HG02852 (cell line): ENCODE data around the gene TANK.
A peak's percentile ranks its signal among the peaks of the same experiment; 100 is the strongest.
"Not testable (repeated sequence)": the region's sequence is repeated elsewhere in the genome, so short reads cannot be mapped to it uniquely, and the experiment has no call there.

Experiments used
- ATAC-seq: cut with Tn5 transposase; IDR thresholded peaks from one replicate; pipeline ENCODE4 v1.9.1; 2021; ENCODE audit warnings: mild to moderate bottlenecking, moderate library complexity; ENCODE audit not compliant: unreplicated experiment

Gene TANK

DNA sequence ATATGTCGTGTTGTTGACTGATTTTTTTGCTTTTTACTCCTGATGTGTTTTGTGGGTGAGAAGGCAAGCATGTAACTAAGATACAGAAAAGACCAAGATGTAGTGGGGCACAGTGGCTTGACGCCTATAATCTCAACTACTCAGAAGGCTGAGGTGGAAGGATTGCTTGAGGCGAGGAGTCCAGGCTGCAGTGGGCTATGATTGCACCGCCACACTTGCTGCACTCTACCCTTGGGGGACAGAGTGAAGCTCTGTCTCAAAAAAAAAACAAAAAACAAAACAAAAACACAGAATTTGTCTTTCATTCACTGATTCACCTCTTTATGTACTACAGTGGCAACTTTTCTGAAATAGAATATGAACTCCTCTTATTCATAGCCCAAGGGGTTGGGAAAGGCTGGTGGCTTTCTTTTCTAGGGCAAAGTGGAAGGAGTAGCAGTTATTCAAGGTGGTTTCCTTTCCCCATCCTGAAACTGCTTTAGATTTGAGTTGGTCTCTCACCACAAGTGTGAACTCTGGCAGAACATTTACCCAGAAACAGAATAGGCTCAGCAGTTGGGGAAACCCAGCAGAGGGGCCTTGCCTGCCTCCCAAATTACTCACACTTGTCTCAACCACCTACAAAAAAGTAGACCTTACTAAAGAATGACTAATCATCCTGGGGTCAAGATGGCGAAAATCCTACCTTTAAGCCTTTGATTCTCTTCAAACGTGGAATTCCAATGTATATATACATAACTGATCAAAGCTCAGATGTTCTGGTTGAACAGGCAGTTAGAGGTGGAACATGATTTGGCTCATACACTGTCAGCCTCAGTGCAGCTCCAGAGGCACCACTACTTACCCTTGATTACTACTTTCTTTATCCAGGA lies 6.5 kb downstream of the TANK start:
- peak; percentile 81 for ATAC-seq

DNA sequence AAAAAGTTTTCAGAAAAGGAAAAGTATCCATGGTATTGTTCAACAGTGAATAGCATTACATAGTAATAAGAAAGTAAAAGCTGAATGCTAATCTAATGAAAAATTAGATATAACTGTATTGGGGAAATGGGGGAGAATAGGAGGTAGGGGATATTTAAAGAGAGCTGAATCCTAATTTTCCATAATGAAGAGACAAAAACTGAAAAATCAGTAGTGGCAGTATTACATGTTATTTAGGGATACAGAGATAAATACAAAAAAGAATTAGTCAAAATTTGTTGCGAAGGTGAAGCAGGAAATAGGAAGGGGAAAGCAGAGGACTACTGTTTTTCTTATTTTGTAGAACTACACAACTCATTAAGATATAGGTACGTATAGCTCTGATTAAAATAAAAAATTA lies 9.1 kb downstream of the TANK start:
- no peak for ATAC-seq

DNA sequence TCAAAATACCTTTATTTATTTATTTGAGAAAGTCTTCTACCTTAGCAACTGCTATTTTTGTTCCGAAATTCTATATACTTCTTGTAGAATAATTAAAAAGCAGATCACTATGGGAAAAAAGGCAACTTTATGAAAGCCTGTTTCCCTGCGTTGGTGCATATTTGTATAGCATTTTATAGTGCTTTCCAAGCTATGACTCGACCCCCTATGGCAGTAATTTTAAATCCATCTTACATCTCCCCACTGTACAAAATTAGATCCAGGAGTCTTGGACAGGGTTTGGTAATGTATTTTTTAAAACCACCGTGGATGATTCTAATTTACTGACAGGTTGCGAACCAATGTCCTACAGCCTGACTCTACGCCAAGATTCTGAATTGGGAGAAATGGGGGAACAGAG lies 10.1 kb downstream of the TANK start:
- no peak for ATAC-seq

DNA sequence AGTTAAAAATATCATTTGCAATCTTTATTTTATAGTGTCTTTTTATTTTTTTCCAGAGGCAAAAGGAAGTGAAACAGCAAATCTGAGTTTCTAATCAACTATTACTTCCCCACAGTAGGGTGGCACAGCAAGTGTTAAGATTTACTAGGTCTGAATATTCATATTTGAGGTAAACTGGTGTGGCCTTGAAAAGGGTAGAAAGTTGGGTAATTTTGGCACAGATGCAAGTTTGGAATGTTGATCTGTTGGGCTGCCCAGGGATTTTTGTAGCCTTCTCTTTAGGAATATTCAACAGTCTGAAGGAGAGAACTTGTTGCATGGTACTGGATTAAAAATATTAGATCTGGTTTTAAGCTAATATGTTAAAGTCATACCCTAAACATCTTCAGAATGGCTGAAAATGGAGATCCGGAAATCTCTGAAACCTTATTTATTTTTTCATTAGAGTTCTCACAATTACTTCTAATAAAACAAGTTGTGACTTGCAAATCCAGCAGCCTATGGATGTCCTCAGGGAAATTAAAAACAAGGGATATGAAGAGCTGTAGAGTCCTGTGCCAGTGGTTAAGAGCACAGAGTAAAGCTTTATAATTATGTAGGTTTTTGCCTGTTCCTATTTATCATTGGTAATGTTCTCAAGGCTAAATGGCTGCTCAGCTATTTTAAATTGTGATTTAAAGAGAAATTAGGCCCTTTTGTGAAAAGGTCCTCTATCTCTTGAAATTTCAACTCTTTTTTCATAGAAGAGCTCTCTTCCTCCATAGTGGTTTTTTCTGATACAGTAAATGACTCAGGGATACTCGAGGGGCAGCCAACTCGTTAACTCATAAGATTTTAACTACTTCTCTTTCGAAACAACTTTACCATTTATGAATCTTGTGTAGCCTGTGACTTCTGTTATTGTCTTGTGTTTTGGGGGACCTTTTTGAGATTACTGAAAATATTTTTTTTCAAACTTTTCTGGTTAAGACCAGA lies 11.0 kb downstream of the TANK start:
- no peak for ATAC-seq

DNA sequence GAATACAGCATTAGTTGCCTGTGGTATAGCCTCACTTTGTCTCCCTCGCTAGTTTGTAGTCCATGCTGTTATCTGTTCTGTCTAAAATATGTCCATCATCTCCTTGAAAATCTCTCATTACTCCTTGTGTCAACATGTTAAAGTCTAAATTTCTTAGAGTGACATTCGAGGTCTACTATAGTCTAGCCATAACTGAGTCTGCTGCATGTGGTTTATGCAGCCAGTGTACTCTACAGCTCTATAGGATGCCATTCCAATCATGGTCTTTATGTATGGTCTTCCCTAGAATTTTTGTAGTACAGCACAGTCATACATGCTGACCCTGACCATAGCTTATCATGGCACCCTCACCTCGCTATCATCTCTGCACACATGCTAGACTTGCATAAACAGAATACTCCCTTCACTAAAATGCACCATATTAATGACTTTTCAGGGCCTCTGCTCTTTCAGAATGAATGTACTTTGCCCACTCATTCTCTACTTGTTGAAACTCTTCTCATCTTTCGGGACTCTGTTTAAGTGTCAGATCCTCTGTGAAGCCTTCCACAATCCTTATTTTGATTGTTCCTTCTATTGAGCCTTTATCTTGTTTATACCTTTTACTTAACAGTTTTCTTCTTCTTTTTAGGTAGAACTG lies 12.8 kb downstream of the TANK start:
- peak; percentile 79 for ATAC-seq

DNA sequence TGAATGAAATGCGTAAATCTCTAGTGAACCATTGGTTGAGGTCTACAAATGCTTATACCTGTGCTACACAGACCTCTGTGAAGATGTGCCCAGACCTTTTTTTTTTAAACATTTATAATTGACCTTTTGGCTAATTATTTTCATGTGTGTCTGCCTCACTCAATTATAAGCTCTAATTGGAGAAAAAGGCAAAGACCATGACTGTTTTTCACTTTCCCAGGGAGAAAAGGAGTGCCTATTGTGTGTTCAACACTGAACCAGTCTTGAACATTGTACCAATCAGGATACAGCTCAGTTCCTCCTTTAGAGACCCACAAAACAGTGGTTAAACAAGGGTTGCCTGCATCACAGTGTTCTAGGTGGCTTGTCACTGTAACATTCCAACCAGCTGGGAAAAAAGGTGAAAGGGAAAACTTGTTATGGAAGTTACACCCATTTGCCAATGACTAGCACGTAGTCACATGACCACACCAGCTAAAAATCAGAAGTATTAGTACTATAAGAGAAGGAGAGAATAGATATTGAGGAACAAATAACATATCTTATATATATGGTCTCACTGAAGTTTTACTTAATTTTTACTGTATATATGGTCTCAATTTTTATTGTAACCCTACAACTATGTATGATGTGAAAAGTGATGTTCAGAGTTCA lies 13.4 kb downstream of the TANK start:
- ATAC-seq: no peak

DNA sequence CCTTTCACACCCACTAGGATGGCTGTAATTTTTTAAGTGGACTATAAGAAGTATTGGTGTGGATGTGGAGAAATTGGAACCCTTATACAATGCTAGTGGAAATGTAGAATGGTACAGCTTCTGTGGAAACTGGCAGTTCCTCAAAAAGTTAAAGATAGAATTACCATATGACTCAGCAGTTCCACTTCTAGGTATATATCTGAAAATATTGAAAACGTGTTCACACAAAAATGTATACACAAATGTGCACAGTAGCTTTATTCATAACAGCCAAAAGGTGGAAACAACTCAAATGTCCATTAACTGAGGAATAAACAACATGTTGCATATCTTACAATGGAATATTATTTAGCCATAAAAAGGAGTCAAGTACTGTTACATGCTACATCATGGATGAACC lies 17.7 kb downstream of the TANK start:
- peak; percentile 39 for ATAC-seq

DNA sequence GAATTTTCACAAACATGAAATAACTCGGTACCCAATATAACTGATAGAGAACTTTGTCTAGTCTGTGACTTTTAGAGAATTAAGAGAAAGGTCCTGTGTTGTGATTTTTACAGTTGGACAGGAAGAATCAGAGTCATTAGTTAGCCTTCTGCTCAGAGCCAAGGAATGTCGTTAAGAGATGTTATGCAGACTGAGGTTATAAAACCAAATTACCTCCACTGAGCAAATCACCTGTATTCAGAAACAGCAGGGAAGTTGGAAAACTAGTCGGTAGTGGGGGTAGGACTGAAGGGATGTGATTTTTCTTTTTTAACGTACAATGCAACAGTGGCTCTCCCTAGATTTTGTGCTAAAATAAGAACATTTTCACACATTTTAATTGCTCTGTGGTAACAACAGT lies 18.5 kb downstream of the TANK start:
- ATAC-seq: no peak

DNA sequence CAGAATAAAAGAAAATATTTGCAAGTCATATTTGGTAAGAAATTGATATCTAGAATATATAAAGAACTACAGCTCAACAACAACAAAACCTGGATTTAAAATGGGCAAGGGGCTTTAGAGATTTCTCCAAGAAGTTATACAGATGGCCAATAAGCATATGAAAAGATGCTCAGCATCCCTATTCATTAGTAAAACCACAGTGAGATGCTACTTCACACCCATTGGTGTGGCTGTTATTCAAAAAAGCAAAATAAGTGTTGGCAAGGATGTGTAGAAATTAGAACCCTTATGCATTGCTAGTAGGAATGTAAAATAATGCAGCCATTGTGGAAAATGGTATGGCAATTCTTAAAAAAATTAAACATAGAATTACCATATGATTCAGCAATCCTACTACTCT lies 29.8 kb downstream of the TANK start:
- no peak for ATAC-seq

DNA sequence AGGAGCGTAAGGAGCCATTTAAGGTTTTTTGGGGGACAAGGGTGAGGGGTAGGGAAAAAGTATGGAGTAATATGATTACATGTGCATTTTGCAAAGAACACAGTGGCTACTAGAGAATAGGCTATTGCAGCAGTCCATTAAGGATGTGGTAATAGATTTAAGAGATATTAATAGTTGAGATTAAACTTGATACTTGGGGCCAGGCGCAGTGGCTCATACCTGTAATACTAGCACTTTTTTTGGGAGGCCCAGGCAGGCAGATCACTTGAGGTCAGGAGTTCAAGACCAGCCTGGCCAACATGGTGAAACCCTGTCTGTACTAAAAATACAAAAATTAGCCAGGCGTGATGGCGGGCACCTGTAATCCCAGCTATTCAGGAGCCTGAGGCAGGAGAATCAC lies 35.4 kb downstream of the TANK start:
- ATAC-seq: not testable (repeated sequence)

DNA sequence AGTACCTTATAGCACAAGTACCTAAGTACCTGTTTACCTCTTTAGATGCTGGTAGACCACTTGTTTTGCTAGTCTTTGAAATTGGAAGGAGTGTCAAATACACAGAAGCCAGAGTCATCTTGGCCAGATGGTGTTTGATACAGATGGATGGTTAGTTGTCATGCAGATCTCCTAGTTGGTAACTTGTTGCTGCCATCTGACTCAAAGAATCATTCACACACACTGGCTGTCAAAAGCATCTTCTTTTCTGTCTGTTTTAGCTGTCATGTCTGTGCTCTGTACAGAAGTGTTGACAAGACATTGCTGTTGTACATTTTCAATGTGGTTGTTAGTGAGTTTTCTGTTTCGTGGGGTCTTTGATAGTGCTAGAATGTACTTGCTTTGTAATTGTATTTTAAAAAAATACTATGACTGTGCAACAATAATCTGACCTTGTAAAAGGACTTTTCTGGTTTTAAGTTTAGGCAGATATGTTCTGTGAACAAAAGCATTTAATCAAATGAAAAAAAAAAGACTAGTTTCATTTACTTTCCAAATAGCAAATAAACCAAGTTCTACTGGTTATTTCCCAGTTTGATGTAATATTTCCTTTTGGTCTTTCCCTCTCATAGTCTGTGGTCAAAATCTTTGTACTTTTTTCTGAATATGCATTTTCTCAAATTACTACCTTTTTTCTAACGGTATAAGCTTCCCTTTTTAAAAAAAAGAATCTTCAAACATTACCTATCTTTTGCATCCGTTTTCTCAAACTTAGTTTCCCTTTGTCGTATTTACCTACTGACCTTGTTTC lies 39.9 kb downstream of the TANK start:
- ATAC-seq: peak; percentile 72

DNA sequence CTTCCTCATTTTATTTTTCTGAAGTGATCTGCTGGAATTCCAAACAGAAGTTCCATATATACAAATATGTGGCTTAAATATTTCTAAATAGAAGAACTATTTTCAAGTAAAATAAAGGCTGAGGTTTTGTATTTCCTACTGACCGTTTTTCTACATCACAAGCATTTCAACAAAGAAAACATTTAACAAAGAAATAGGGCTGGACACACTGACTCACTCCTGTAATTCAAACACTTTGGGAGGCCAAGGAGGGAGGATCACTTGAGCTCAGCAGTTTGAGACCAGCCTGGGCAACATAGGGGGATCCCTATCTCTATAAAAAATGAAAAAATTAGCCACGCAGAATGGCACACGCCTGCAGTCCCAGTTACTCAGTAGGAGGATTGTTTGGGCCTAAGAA lies 44.6 kb downstream of the TANK start:
- ATAC-seq: no peak

DNA sequence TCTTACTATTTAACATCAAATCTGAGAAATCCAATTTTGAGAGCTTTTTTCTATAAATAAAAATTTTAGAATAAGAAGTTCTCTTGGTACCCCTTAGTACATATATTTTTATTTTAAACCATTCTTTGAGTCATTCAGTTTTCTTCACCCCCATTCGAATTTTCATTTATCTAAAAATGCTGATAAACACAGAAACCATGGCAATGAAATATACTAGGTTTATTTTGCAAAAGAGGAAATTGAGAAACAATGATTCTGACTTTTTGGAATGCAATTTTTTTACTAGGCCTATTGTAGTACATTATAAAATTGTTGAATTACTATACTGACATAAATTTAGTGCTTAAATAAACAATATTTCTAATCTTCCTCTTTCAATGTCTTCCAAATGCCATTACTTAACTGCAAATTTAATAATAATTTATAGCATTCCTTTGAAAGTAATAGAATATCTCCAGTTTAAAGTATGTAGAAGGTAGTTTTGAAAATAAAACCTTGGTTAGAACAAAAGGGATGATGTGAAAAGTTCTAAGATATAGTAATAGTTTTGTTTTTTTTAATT lies 46.3 kb downstream of the TANK start:
- ATAC-seq: no peak

DNA sequence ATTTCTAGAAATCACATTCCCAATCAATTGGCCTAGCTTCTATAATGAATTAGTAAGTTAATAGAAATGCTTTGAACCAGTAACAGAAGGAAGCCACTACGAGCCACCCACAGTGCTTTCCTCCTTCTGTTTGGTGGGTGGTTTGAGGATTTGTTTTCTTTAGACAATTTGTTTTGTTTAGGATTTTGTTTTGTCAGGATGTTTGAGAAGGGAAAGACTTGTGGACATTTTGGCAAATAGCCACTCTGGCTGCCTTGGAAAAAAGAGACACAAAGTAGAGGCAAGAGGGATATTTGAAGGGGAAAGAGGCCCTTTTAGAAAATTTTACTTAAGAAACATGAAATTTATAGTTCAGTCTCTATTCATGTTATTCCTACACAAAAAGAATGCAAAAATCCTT lies 47.7 kb downstream of the TANK start:
- no peak for ATAC-seq

DNA sequence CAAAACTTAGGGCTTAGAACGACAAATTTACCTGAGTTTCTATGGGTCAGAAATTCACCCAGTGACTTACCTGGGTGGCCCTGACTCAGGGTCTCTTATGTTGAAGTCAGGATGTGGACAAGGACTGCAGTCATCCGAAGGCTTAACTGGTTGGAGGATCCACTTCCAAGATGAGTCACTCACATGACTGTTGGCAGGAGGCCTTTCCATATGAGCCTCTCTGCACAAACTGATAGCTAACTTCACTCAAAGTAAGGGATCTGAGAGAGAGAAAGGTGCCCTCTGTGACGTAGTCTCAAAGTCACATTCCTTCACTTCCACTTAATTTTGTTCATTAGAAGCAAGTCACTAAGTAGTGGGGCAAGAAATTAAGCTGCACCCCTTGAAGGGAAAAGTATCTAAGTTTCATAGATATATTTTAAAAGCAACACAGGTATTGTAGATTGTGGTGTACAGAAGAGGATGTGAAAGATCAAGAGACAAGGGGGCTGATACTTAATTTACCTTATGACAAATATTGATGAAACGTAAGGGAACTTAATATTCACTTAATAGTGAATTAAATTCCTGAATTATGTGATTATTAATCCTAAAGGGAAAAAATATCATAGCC lies 48.4 kb downstream of the TANK start:
- ATAC-seq: no peak

DNA sequence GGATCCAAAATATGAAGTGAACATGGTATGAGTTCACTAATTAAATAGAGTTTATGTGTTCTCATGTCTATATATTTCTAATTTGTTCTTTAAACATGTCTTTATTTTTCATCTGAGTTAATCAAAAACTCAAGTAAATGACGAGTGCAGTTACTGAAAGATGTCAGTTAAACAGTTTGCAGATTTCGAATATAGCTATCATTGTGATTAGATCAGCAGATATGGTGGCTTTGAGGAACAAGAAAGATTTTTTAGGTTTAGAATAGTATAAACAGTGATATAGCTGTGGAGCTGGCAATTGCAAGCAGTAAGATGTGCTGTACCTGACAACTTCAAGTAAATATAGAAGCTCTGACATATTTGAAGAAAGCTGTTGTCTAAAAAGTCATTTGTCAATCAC lies 49.7 kb downstream of the TANK start:
- no peak for ATAC-seq

DNA sequence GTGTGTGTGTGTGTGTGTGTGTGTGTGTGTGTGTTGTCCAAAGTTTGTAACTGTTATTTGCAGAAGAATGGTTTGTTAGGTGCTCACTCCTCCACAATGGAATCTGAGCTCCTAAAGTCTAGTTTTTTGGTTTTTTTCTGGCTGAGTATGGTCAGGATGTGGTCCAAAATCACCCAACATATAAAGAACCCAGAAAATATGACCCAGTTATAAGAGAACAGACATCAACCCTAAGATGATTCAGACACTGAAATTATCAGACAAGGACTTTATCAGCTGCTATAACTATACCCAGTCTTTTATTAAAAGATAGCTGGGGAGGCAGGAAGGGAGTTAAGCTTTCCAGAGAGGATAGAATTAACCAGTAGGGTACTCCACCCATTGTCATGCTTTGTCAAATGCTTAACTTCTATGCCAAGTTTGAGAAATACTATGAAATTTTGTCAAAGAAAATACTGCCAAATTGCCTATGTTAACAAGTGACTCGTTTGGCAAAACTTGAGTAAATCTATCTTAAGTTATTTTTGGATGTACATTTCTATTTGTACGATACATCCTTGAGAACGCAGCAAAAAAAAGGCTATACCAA lies 57.5 kb downstream of the TANK start:
- ATAC-seq: no peak

DNA sequence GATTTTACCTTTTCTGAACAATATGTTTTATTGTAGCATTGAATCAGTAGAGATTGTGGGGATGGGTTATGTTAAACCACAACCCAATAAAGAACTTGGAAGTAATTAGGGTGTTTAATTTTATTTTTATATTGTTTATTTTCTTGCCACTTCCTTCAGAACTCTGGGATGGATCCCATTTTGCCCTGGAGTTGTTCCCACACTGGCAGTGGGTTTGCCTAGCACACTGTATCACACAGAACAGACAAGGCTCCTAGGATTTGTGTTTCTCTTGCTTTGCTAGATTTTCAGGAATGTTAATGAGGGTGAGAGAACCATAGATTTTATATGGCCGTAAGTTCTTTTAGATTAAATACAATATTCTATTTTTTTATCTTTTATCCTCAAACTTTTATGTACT lies 59.0 kb downstream of the TANK start:
- ATAC-seq: no peak

DNA sequence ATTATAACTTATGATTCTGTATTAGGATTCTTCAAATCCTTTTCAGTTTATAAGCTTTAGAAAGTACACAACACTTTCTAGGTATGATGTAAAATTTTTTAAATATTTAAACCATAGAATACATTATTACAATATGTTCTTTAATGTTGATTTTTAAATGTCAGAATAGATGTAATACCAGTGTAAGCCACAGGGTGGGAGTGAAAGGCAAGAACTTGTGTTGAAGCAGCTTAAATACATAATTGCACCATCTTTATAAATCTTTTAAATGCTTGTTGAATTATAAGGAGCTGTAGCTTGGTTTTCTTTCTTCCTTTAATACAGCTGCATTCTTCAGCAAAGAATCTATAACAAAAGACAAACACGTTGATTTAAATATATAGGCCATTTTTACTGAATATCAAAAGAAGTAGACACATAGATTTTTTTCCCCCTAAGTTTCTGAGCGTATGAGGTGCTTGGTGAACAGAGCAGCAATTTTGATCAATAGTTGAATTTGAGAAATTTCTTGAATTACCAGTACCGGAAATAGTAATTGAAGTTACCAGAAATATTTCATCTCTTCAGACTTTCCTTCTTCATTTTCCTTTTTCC lies 63.0 kb downstream of the TANK start:
- peak; percentile 70 for ATAC-seq
